Dendritic cell treated with granulocyte-macrophage colony-stimulating factor and Interleukin-4, amounts not matched to agents 40 ng/mL and 50 ng/mL, for 4 days (primary cell): Measurements from ENCODE around the gene CBX2.
"Not testable (repeated sequence)": the region's sequence is repeated elsewhere in the genome, so short reads cannot be mapped to it uniquely, and the experiment has no call there.

ENCODE experiments used
- H3K27ac Mint-ChIP-seq: one replicate; pipeline ENCODE4 v1.8.0; 2022; ENCODE audit warnings: mild to moderate bottlenecking, mixed read lengths
- H3K27me3 Mint-ChIP-seq: one replicate; pipeline ENCODE4 v1.8.0; 2022; ENCODE audit warnings: mild to moderate bottlenecking, mixed read lengths
- H3K36me3 Mint-ChIP-seq: one replicate; pipeline ENCODE4 v1.8.0; 2022; ENCODE audit warnings: low read depth, mixed read lengths
- H3K4me1 Mint-ChIP-seq: one replicate; pipeline ENCODE4 v1.8.0; 2022; ENCODE audit warnings: low read depth, mixed read lengths
- H3K4me3 Mint-ChIP-seq: one replicate; pipeline ENCODE4 v1.8.0; 2022; ENCODE audit warnings: mild to moderate bottlenecking, moderate library complexity, mixed read lengths
- H3K9me3 Mint-ChIP-seq: one replicate; pipeline ENCODE4 v1.8.0; 2022; ENCODE audit warnings: mixed read lengths
- intact Hi-C: fragments of 100-400 bp; cut with micrococcal nuclease; formaldehyde crosslinking; loops from one replicate; pipeline ENCODE4 v1.15.0; 2022

The CBX2 gene

GRCh38 chr17:79749156-79749815, 28.7 kb upstream of the CBX2 start:
- no peak overlapping the region for H3K4me3 Mint-ChIP-seq
- intact Hi-C loops, result no loop called here
- H3K9me3 Mint-ChIP-seq, result no peaks in the 10 kb centered on the region
- peaks cover 6% of the 10 kb centered on the region for H3K4me1 Mint-ChIP-seq
- peaks cover 80% of the 10 kb centered on the region for H3K27me3 Mint-ChIP-seq
- H3K36me3 Mint-ChIP-seq, result no peaks in the 10 kb centered on the region
- no peak overlapping the region for H3K27ac Mint-ChIP-seq

- no peaks in the 10 kb centered on the region for H3K9me3 Mint-ChIP-seq
- H3K4me3 Mint-ChIP-seq, result no peak overlapping the region
- no peaks in the 10 kb centered on the region for H3K36me3 Mint-ChIP-seq
- intact Hi-C loops, result no loop called here
- H3K27me3 Mint-ChIP-seq, result peaks cover 77% of the 10 kb centered on the region
- H3K4me1 Mint-ChIP-seq, result peaks cover 6% of the 10 kb centered on the region
- H3K27ac Mint-ChIP-seq, result no peak overlapping the region
Measured at GRCh38 chr17:79749958-79750357, 28.0 kb upstream of the CBX2 start.

DNA sequence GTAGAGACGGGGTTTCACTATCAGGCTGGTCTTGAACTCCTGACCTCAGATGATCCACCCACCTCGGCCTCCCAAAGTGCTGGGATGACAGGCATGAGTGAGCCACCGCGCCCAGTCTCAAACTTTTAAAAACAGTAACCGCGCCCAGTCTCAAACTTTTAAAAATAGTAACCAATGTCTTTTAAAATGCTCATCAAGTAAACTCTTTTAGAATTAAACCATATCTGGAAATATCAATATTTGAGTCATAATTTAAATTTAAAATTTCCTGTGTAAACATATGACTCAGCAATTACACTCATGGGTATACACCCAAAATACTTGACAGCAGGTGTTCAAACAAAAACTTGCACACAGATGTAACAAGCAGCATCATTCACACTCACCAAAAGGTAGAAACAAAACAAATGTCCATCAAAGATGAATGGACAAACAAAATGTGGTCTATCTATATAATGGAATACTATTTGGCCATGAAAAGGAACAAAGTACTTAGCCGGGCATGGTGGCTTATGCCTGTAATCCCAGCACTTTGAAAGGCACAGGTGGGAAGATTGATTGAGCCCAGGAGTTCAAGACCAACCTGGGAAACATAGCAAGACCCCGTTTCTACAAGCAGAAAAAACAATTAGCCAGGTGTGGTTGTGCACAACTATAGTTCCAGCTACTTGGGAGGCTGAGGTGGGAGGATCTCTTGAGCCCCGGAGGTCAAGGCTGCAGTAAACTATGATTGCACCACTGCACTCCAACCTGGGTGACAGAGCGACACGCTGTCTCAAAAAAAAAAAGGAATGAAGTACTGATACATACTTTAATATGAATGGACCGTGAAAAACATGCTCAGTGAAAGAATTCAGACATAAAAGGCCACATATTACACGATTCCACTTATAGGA, 27.1 kb upstream of the CBX2 start:
- H3K27ac Mint-ChIP-seq, result no peak overlapping the region

DNA sequence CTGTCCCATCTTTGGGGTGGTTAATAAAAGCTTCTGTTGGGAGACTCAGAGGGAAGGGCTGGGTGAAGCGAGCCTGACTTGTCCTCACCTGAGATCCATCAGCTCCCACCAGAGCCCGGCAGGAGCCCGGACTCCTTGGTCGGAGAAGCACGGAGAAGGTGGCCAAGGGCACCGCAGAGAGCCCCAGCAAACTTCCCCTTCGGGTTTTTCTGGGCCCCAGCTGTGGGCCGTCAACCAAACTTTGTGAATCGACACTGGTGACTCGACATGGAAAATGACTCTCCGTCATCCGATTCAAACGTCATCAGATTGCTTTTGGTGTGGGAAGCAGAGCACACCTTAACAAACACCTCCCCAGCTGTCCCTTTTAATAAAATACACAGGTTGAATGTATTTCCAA, 25.8 kb upstream of the CBX2 start:
- H3K9me3 Mint-ChIP-seq, result no peaks in the 10 kb centered on the region

More for the DNA sequence above, 27.1 kb upstream of the CBX2 start:
- H3K36me3 Mint-ChIP-seq, result no peaks in the 10 kb centered on the region
- intact Hi-C loops, result no loop called here
- H3K27me3 Mint-ChIP-seq, result peaks cover 74% of the 10 kb centered on the region
- no peaks in the 10 kb centered on the region for H3K9me3 Mint-ChIP-seq
- peaks cover 6% of the 10 kb centered on the region for H3K4me1 Mint-ChIP-seq
- H3K4me3 Mint-ChIP-seq, result no peak overlapping the region

DNA sequence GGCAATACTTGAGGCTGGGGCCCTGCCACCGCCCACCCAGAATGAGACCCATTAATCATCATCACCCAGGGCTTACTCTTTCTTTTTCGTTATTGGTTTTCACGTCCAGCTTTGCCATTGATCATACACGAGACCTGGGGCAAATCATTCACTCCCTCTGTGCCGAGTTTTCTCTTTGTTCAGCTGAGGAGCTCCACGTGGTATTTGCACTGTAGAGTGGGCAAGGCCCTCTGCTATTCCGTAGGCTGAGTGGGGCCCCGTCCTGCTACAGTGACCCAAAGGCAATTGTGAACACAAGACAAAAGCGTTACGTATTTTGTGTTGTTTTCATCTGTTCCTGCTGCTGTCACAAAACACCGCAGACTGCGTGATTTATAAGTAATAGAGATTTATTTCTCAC, 23.6 kb upstream of the CBX2 start:
- Mint-ChIP-seq H3K27me3 (peaks cover 60% of the 10 kb centered on the region), H3K27ac (no peak overlapping the region), H3K4me3 (no peak overlapping the region), H3K4me1 (no peaks in the 10 kb centered on the region), H3K36me3 (no peaks in the 10 kb centered on the region), H3K9me3 (no peaks in the 10 kb centered on the region)
- intact Hi-C loops, result no loop called here

More for the DNA sequence above, 25.8 kb upstream of the CBX2 start:
- Mint-ChIP-seq H3K4me1 (peaks cover 6% of the 10 kb centered on the region), H3K36me3 (no peaks in the 10 kb centered on the region), H3K27me3 (peaks cover 67% of the 10 kb centered on the region), H3K27ac (no peak overlapping the region), H3K4me3 (no peak overlapping the region)
- intact Hi-C loops, result no loop called here

DNA sequence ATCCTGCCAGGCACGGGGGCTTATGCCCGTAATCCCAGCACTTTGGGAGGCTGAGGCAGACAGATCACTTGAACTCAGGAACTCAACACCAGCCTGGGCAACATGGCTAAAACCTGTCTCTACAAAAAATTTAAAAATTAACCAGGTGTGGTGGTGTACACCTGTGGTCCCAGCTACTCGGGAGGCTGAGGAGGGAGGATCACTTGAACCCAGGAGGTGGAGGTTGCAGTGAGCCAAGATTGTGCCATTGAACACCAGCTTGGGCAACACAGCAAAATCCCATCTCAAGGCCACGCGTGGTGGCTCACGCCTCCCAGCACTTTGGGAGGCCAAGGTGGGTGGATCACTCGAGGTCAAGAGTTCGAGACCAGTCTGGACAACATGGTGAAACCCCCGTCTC, 23.0 kb upstream of the CBX2 start:
- H3K27me3 Mint-ChIP-seq, result peaks cover 58% of the 10 kb centered on the region
- H3K27ac Mint-ChIP-seq, H3K9me3 Mint-ChIP-seq, H3K4me3 Mint-ChIP-seq, H3K36me3 Mint-ChIP-seq, intact Hi-C loops, H3K4me1 Mint-ChIP-seq: not testable (repeated sequence)

DNA sequence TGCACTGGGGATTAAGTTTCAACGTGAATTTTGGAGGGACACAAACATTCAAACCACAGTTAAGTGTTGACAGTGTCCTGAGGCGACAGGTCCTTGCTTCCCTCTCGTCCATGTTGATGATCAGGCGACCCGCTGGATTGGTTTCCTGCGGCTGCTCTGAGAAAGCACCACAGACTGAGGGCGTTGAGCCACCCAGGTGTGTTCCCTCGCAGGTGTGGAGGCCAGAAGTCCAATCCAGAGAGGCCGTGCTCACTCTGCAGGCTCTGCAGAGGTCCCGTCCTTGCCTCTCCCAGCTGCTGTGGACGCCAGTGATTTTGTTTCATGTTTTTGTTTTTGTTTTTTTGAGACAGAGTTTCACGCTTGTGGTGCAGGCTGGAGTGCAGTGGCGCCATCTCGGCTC, 22.4 kb upstream of the CBX2 start:
- Mint-ChIP-seq H3K4me3 (no peak overlapping the region), H3K27me3 (peaks cover 54% of the 10 kb centered on the region), H3K4me1 (no peaks in the 10 kb centered on the region), H3K36me3 (no peaks in the 10 kb centered on the region), H3K9me3 (no peaks in the 10 kb centered on the region), H3K27ac (no peak overlapping the region)
- intact Hi-C loops, result no loop called here

DNA sequence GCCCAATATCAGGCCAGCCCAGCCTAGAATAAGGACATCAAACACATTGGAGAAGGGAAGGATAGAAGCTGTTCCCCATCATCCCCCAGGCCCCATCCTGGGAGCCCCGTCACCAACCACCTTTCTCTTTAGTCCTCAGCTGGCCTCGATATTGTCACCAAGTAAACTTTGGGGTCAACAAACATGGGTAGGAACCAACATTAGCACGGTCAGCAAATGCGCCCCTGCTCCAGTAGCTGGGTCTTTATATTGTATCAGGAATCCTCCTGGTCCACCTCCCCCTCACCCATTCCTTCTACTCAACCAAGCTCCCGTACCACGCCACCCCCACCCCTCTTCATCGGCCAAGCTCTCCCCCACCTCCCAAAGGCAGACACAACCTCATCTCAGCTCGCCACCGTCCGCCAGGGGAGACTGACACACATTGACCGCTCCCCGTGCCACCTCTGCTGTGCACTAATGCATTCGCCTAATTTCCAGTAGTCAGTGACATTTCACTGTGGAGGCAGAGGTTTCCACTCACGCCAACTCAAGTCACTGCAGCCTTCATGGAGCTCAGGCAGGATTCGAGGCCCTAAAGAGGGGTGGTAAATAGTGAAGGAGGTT, 20.7 kb upstream of the CBX2 start:
- peaks cover 38% of the 10 kb centered on the region for H3K27me3 Mint-ChIP-seq
- intact Hi-C loops, result no loop called here
- H3K27ac Mint-ChIP-seq, result no peak overlapping the region
- H3K4me3 Mint-ChIP-seq, result no peak overlapping the region
- no peaks in the 10 kb centered on the region for H3K9me3 Mint-ChIP-seq
- no peaks in the 10 kb centered on the region for H3K4me1 Mint-ChIP-seq
- H3K36me3 Mint-ChIP-seq, result no peaks in the 10 kb centered on the region

DNA sequence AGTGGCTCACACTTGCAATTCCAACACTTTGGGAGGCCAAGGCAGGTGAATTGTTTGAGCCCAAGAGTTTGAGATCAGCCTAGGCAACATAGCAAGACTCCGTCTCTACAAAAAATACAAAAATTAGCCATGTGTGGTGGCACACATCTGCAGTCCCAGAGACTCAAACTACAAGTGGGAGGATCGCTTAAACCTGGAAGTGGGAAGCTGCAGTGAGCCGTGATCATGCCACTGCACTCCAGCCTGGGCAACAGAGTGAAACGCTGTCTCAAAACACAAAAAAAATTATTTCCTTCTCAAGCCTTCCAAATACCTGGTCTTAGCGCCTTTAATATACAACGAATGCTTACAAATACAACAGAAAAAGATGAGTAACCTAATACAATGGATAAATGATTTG, 19.7 kb upstream of the CBX2 start:
- Mint-ChIP-seq H3K4me3 (no peak overlapping the region), H3K27ac (no peak overlapping the region), H3K9me3 (no peaks in the 10 kb centered on the region), H3K36me3 (no peaks in the 10 kb centered on the region), H3K27me3 (peaks cover 27% of the 10 kb centered on the region), H3K4me1 (no peaks in the 10 kb centered on the region)
- intact Hi-C loops, result no loop called here

DNA sequence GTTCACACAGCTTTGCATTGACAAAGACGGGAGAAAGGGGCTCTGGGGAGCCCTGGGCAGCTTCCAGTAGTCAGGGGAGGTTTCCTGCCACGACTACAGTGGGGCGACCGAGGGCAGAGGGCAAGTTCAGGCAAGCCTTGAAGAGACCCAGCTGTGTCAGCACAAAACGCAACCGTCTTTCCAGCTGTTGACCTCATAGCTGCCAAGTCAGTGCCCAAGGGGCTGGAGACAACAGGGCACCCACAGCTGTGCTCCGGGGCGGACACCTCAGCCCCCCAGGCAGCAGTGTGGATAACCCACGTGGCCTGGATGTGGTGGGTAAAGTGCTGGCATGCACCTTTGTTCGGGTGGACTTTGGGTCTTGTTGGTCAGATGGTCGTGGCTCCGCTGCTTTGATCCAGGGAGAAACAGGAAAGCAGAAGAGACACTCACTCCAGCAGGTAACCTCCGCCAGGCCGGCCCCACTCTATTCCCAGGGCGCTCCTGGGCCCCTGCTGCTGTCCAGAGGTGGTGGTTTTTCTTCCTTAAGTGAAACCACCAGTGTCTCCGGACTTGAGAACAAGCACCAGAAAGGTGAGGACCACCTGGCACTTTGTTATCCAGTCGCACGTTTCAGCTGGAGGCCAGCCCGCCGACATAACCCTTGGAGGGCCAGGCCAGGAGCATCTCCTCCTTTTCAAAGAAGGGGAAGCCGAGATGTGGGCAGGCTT, 17.6 kb upstream of the CBX2 start:
- Mint-ChIP-seq H3K36me3 (no peaks in the 10 kb centered on the region), H3K9me3 (no peaks in the 10 kb centered on the region), H3K27me3 (peaks cover 24% of the 10 kb centered on the region)

DNA sequence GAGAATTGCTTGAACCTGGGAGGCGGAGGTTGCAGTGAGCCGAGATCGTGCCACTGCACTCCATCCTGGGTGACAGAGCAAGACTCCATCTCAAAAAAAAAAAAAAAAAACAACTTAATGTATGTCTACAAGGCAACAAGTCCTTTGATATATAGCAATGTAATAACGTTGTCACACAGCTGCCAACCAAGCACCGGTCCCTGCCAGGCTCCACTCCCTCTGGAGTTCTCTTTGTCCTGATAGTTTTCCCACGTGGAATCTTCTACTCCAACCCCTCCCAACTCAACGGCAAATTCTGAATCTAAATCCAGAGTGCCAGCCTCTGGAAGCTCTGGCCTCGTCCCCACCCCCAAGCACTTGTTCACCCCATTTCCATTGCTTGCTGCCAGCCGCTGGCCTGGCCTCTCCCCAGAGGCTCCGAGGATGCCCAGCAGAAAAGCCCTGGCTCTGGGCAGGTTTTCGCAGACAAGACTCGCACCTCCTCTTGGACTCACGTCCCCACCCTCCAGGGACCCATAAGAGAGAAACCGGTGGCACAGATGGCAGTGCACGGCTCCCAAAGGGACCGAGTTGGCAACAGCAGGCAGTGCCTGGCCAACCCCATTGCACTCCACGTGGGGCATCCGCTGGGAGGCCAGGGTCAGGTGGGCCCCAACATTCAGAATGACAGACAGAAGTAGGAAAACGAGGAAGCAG, 15.9 kb upstream of the CBX2 start:
- H3K4me3 Mint-ChIP-seq, result no peak overlapping the region
- no peaks in the 10 kb centered on the region for H3K36me3 Mint-ChIP-seq
- H3K27me3 Mint-ChIP-seq, result peaks cover 19% of the 10 kb centered on the region
- H3K9me3 Mint-ChIP-seq, result no peaks in the 10 kb centered on the region
- H3K4me1 Mint-ChIP-seq, result no peaks in the 10 kb centered on the region
- intact Hi-C loops, result no loop called here
- no peak overlapping the region for H3K27ac Mint-ChIP-seq

More for the DNA sequence above, 17.6 kb upstream of the CBX2 start:
- no peak overlapping the region for H3K4me3 Mint-ChIP-seq
- no peaks in the 10 kb centered on the region for H3K4me1 Mint-ChIP-seq
- intact Hi-C loops, result no loop called here
- H3K27ac Mint-ChIP-seq, result no peak overlapping the region

DNA sequence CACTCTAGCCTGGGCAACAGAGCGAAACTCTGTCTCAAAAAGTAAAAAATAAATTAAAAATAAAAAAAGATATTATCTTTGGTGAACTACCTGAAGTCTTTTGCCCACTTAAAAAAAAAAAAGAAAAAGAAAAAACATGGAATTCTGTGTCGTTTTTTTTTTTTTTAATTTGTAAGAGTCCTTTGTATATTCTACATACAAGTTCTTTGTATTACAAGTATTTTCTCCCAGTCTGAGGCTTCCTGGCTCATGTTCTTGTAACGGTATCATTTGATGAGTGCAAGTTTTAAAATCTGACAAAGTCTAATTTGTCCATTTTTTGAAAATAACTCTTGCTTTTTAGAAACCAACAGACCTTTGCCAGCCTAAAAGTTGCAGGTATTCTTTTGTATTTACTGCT, 12.2 kb upstream of the CBX2 start:
- Mint-ChIP-seq H3K27me3 (peaks cover 28% of the 10 kb centered on the region), H3K4me1 (no peaks in the 10 kb centered on the region), H3K36me3 (no peaks in the 10 kb centered on the region), H3K4me3 (no peak overlapping the region), H3K27ac (no peak overlapping the region), H3K9me3 (no peaks in the 10 kb centered on the region)
- intact Hi-C loops, result no loop called here
